ENCODE measurements around the gene C10orf67. TPM values are rescaled to one million over a fixed set of nuclear protein-coding genes. Genes with fewer than 3 reads are reported as not detected.

The C10orf67 gene
- polyA plus RNA-seq, 1 donor from 2014 or later: 0.48 TPM

DNA sequence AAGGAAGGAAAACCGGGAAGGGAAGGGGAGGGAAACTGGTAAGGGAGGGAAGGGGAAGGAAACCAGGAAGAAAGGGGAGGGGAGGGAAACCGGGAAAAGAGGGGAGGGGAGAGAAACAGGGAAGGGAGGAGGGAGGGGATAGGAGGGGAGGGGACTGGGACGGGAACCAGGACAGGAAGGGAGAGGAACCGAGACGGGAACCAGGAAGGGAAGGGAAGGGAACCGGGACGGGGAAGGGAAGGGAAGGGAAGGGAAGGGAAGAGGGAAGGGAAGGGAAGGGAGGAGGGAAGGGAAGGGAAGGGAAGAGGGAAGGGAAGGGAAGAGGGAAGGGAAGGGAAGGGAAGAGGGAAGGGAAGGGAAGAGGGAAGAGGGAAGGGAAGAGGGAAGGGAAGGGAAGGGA lies 13.6 kb downstream of the C10orf67 start:
- Histone ChIP-seq H3K79me2 (replicated peaks; ENCODE audit: insufficient read depth, low read length) (no peaks in the 10 kb centered on the region), H2AFZ (ENCODE audit: low read depth, low read length) (no peak overlapping the region), H3K36me3 (ENCODE audit: insufficient read depth, low read length) (no peaks in the 10 kb centered on the region), H3F3A (ENCODE audit: insufficient read depth, low read length, poor library complexity, severe bottlenecking) (no peaks in the 10 kb centered on the region), H3K9ac (ENCODE audit: low read length) (no peak overlapping the region), H3K9me2 (ENCODE audit: insufficient read depth, low read length) (no peaks in the 10 kb centered on the region), H4K20me1 (ENCODE audit: insufficient read depth) (no peaks in the 10 kb centered on the region), H3K4me2 (ENCODE audit: low read length) (no peak overlapping the region), H3K27me3 (ENCODE audit: insufficient read depth, low read depth, low read length) (no peaks in the 10 kb centered on the region), H3K27ac (ENCODE audit: low read length) (no peak overlapping the region), H3K9me3 (ENCODE audit: low read length) (no peaks in the 10 kb centered on the region), H3K4me3 (ENCODE audit: low read length) (no peak overlapping the region)
- TF ChIP-seq EZH2 (IDR thresholded peaks at IDR 0.05; ENCODE audit: borderline replicate concordance, insufficient read depth, low read length, poor library complexity, severe bottlenecking): no peak
- no peak for TF ChIP-seq SMC3 (conservative IDR thresholded peaks at IDR 0.05; ENCODE audit: poor library complexity)
- TF ChIP-seq, protein P1, sequence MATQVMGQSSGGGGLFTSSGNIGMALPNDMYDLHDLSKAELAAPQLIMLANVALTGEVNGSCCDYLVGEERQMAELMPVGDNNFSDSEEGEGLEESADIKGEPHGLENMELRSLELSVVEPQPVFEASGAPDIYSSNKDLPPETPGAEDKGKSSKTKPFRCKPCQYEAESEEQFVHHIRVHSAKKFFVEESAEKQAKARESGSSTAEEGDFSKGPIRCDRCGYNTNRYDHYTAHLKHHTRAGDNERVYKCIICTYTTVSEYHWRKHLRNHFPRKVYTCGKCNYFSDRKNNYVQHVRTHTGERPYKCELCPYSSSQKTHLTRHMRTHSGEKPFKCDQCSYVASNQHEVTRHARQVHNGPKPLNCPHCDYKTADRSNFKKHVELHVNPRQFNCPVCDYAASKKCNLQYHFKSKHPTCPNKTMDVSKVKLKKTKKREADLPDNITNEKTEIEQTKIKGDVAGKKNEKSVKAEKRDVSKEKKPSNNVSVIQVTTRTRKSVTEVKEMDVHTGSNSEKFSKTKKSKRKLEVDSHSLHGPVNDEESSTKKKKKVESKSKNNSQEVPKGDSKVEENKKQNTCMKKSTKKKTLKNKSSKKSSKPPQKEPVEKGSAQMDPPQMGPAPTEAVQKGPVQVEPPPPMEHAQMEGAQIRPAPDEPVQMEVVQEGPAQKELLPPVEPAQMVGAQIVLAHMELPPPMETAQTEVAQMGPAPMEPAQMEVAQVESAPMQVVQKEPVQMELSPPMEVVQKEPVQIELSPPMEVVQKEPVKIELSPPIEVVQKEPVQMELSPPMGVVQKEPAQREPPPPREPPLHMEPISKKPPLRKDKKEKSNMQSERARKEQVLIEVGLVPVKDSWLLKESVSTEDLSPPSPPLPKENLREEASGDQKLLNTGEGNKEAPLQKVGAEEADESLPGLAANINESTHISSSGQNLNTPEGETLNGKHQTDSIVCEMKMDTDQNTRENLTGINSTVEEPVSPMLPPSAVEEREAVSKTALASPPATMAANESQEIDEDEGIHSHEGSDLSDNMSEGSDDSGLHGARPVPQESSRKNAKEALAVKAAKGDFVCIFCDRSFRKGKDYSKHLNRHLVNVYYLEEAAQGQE (IDR thresholded peaks at IDR 0.05; ENCODE audit: borderline replicate concordance): no peak
- no peak for TF ChIP-seq MXI1 (conservative IDR thresholded peaks at IDR 0.05; ENCODE audit: poor library complexity, severe bottlenecking)
- TF ChIP-seq, protein P2, sequence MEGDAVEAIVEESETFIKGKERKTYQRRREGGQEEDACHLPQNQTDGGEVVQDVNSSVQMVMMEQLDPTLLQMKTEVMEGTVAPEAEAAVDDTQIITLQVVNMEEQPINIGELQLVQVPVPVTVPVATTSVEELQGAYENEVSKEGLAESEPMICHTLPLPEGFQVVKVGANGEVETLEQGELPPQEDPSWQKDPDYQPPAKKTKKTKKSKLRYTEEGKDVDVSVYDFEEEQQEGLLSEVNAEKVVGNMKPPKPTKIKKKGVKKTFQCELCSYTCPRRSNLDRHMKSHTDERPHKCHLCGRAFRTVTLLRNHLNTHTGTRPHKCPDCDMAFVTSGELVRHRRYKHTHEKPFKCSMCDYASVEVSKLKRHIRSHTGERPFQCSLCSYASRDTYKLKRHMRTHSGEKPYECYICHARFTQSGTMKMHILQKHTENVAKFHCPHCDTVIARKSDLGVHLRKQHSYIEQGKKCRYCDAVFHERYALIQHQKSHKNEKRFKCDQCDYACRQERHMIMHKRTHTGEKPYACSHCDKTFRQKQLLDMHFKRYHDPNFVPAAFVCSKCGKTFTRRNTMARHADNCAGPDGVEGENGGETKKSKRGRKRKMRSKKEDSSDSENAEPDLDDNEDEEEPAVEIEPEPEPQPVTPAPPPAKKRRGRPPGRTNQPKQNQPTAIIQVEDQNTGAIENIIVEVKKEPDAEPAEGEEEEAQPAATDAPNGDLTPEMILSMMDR (IDR thresholded peaks at IDR 0.05; ENCODE audit: poor library complexity, severe bottlenecking): no peak
- no peak for TF ChIP-seq TAF1 (IDR thresholded peaks at IDR 0.05; ENCODE audit: low read depth)
- no peak for TF ChIP-seq RAD21 (conservative IDR thresholded peaks at IDR 0.05)

DNA sequence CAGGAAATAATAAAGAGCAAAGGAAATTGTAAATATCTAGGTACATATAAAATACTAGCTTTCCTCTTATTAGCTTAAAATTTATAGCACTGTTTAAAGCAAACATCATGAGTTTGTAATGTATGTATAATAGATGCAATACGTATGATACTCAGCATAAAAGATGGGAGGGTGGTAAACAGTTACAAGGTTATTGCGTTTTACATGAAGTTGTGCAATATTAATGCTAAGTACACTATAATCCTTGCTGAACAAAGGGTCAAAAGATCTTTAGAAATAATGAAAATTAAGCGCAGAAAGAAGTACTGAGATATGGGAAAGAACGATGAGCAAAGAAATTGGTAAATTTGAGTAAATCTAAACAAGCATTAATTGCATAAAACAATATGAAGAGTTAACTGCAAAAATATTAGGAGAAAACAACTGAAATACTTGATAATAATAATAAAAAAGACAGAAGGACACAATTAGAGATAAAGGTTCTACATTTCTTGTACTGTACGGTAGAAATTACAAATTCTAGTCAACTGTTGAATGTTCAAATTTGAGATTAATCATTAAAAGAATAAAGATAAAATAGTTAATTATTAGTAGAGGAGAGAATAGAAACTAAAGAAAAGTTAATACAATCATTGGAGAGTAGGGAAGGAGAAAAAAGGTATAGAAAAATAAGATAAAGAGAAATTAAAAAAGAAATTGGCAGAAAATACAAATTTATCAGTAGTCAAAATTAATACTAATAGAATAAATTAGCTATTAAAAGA lies 17.9 kb downstream of the C10orf67 start:
- H3K9me3 ChIP-seq (ENCODE audit: low read length): no peaks in the 10 kb centered on the region
- H4K20me1 ChIP-seq (ENCODE audit: insufficient read depth): no peaks in the 10 kb centered on the region
- no peaks in the 10 kb centered on the region for H3K36me3 ChIP-seq (ENCODE audit: insufficient read depth, low read length)
- no peak overlapping the region for H3K27ac ChIP-seq (ENCODE audit: low read length)
- no peaks in the 10 kb centered on the region for H3K27me3 ChIP-seq (ENCODE audit: insufficient read depth, low read depth, low read length)
- H3K9ac ChIP-seq (ENCODE audit: low read length): no peak overlapping the region
- no peaks in the 10 kb centered on the region for H3K9me2 ChIP-seq (ENCODE audit: insufficient read depth, low read length)
- H3K4me2 ChIP-seq (ENCODE audit: low read length): no peak overlapping the region
- no peak overlapping the region for H2AFZ ChIP-seq (ENCODE audit: low read depth, low read length)
- H3K79me2 ChIP-seq (replicated peaks; ENCODE audit: insufficient read depth, low read length): no peaks in the 10 kb centered on the region
- no peak overlapping the region for H3K4me3 ChIP-seq (ENCODE audit: low read length)
- TF ChIP-seq SMC3 (conservative IDR thresholded peaks at IDR 0.05; ENCODE audit: poor library complexity) (no peak), TAF1 (IDR thresholded peaks at IDR 0.05; ENCODE audit: low read depth) (no peak), EZH2 (IDR thresholded peaks at IDR 0.05; ENCODE audit: borderline replicate concordance, insufficient read depth, low read length, poor library complexity, severe bottlenecking) (no peak), EP300 (conservative IDR thresholded peaks at IDR 0.05; ENCODE audit: poor library complexity, severe bottlenecking) (no peak), RAD21 (conservative IDR thresholded peaks at IDR 0.05) (no peak), POLR2AphosphoS5 (IDR thresholded peaks at IDR 0.05) (no peak), MXI1 (conservative IDR thresholded peaks at IDR 0.05; ENCODE audit: poor library complexity, severe bottlenecking) (no peak)
- TF ChIP-seq, protein P2 (IDR thresholded peaks at IDR 0.05; ENCODE audit: poor library complexity, severe bottlenecking): no peak
- TF ChIP-seq, protein P1 (IDR thresholded peaks at IDR 0.05; ENCODE audit: borderline replicate concordance): no peak
- H3F3A ChIP-seq (ENCODE audit: insufficient read depth, low read length, poor library complexity, severe bottlenecking): no peaks in the 10 kb centered on the region
